ENCODE measurements around the gene NOTUM.

NOTUM gene

DNA sequence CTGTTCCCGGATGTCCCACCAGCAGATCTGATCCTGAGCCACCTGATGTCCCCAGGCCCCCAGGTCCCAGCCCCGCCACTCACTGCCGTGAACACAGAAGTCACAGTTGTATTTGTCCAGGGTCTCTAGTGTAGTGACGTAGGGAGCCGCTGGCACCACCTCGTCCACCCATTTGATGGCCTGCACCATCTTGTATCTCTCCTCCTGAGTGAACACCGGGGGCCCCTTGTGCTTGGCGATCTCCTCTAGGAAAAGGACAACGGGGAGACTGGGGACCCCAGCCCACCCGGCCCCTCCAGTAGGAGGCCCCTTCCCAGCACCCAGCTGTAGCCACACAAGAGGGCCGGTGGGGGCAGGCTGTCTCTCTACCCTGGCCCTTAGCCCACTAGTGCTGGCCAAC lies 52.2 kb downstream of the NOTUM start:
- H3K9me3 ChIP-seq (ENCODE audit: control insufficient read depth in 5 of 5, low read length in 5 of 5): no peaks in the 10 kb centered on the region
- no peak overlapping the region for H3K27ac ChIP-seq (ENCODE audit: low read depth, low read length)
- peaks cover 2 to 22% (median 14%) of the 10 kb centered on the region in 5 donors for H3K4me1 ChIP-seq (ENCODE audit: control insufficient read depth in 5 of 5, insufficient read depth in 5 of 5, low read length in 5 of 5)
- H3K4me3 ChIP-seq (ENCODE audit: low read depth in 1 of 5, low read length in 5 of 5): no peak overlapping the region
- peaks cover 0 to 69% (median 46%) of the 10 kb centered on the region in 5 donors for H3K36me3 ChIP-seq (ENCODE audit: control insufficient read depth in 5 of 5, insufficient read depth in 5 of 5, low read length in 5 of 5)
- H3K27me3 ChIP-seq (ENCODE audit: control insufficient read depth in 5 of 5, insufficient read depth in 4 of 5, low read length in 5 of 5): no peaks in the 10 kb centered on the region
- no peak overlapping the region for H3K9ac ChIP-seq (ENCODE audit: low read length in 5 of 5)

DNA sequence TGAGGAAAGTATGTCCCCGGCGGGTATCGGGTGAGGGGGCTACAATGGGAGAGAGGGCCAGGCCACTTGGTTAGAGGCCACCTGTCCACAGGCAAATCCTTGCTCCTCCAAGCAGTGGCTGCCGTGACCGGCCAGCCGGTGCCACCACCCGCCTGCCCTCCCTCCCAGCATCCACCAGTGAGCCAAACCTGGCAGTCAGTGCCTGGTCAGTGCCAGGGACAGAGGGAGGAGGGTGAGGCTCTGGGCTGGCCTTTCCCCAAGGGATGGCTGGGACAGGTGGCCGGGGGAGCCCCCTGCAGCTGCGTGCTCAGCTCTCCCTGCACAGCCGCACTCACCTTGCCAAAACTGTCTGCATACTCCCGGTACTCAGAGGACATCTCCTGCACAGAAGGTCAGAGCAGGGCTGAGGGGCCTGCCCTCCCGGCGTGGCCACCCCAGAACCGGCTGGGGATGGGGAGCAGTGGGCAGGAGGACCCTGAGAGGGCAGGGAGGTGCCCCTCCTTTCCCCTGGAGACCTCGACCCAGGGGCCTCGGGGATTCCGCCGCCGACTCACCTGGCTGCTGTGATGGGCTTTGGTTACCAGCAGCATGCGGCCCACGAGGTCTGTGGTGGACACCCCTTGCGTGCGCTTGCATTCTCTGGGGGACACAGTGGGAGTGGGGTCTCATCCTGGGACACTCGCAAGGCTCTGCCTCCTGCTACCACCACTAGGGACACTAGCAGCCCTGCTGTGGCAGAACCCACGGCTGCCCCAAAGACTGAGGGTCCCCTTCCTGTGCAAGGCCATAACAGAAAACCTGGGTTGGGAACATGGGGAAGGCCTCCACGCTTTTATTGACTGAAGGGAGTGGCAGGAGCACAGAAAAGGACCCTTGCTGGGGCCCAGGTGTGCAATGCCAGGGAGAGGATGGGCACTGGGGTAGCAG lies 53.5 kb downstream of the NOTUM start:
- Histone ChIP-seq H3K27ac (ENCODE audit: low read depth, low read length) (no peak overlapping the region), H3K27me3 (ENCODE audit: control insufficient read depth in 5 of 5, insufficient read depth in 4 of 5, low read length in 5 of 5) (no peaks in the 10 kb centered on the region), H3K9me3 (ENCODE audit: control insufficient read depth in 5 of 5, low read length in 5 of 5) (no peaks in the 10 kb centered on the region), H3K4me1 (ENCODE audit: control insufficient read depth in 5 of 5, insufficient read depth in 5 of 5, low read length in 5 of 5) (peaks cover 2 to 33% (median 18%) of the 10 kb centered on the region in 5 donors), H3K4me3 (ENCODE audit: low read depth in 1 of 5, low read length in 5 of 5) (no peak overlapping the region), H3K36me3 (ENCODE audit: control insufficient read depth in 5 of 5, insufficient read depth in 5 of 5, low read length in 5 of 5) (peaks cover 0 to 55% (median 32%) of the 10 kb centered on the region in 5 donors), H3K9ac (ENCODE audit: low read length in 5 of 5) (no peak overlapping the region)

DNA sequence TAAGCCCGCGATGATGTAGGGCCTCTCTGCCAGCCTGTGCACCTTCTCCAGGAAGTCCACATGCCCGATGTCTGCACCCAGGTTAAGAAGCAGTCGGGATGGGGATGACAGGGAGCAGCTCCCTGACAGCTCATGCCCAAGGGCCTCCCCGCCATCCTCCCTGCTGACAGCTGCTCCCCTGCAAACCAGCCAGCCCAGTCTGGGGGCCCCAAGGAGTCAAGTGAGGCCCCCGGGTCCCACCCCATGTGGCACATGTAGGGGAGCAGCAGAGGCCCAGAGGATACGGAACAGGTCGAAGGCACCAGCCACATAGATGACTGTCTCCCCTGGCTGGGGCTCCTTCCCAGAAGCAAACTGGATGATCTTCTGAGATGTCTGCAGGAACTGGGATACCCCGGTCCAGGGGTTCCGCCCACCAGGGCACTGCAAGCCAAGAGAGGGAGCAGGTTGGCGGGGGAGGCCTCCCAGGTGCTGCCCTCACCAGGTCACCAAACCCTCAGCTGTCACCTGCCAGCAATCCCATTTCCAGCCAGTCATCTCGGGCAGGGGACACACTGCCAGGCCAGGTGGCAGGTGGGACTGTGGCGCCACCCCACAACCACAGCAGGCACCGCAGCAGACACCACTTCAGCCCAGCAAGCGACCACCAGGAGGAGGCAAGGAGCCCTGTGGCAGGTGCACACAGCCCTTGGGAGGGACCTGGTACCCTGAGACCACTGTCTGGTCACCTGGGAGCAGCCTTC lies 54.3 kb downstream of the NOTUM start:
- Histone ChIP-seq H3K9me3 (ENCODE audit: control insufficient read depth in 5 of 5, low read length in 5 of 5) (no peaks in the 10 kb centered on the region), H3K36me3 (ENCODE audit: control insufficient read depth in 5 of 5, insufficient read depth in 5 of 5, low read length in 5 of 5) (peaks cover 0 to 50% (median 29%) of the 10 kb centered on the region in 5 donors), H3K9ac (ENCODE audit: low read length in 5 of 5) (no peak overlapping the region), H3K4me1 (ENCODE audit: control insufficient read depth in 5 of 5, insufficient read depth in 5 of 5, low read length in 5 of 5) (peaks cover 2 to 35% (median 21%) of the 10 kb centered on the region in 5 donors), H3K4me3 (ENCODE audit: low read depth in 1 of 5, low read length in 5 of 5) (no peak overlapping the region), H3K27ac (ENCODE audit: low read depth, low read length) (no peak overlapping the region), H3K27me3 (ENCODE audit: control insufficient read depth in 5 of 5, insufficient read depth in 4 of 5, low read length in 5 of 5) (no peaks in the 10 kb centered on the region)

DNA sequence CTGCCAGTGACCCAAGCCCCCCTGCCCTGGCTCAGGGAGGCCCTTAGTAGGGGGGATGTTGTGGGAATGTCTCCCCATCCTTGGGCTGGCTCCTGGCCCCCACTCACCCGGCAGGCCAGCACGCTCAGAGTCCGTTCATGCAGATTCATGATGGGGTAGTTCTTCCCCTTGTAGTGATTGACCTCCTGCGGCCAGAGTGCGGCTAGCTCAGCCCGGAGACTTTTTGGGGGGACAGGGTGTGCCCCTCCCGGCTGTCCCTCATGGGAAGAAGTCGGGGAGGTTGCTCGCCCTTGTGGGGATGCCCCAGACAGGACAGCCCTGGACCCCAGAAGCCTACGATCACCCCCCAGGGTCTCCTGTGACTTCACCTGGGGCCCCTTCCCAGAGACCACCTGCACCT lies 55.0 kb downstream of the NOTUM start:
- Histone ChIP-seq H3K9me3 (ENCODE audit: control insufficient read depth in 5 of 5, low read length in 5 of 5) (no peaks in the 10 kb centered on the region), H3K4me1 (ENCODE audit: control insufficient read depth in 5 of 5, insufficient read depth in 5 of 5, low read length in 5 of 5) (peaks cover 2 to 36% (median 24%) of the 10 kb centered on the region in 5 donors), H3K4me3 (ENCODE audit: low read depth in 1 of 5, low read length in 5 of 5) (no peak overlapping the region), H3K36me3 (ENCODE audit: control insufficient read depth in 5 of 5, insufficient read depth in 5 of 5, low read length in 5 of 5) (peaks cover 0 to 50% (median 29%) of the 10 kb centered on the region in 5 donors), H3K9ac (ENCODE audit: low read length in 5 of 5) (no peak overlapping the region), H3K27me3 (ENCODE audit: control insufficient read depth in 5 of 5, insufficient read depth in 4 of 5, low read length in 5 of 5) (peaks cover 0 to 3% (median 0%) of the 10 kb centered on the region in 5 donors), H3K27ac (ENCODE audit: low read depth, low read length) (no peak overlapping the region)

DNA sequence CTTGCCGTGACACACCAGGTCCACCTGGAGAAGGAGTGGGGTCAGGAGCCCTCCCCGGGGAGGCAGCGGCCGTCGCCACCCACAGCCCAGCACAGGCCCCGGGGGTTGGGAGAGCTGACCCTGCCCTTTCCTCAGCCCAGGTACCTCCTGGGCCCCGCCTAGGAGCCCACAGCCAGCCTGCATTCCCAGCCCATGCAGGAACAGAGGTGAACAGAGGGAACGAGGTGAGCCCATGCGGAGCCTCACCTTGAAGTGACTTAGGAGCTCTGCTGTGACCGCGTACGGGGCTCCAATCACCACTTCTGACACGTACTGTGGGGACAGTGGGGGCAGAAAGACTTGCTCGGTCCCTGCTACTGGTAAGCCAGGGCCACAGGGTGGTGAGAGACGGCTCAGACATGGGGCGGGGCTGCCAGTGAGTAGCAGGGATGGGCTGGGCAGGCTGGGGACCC lies 55.5 kb downstream of the NOTUM start:
- Histone ChIP-seq H3K36me3 (ENCODE audit: control insufficient read depth in 5 of 5, insufficient read depth in 5 of 5, low read length in 5 of 5) (peaks cover 0 to 54% (median 30%) of the 10 kb centered on the region in 5 donors), H3K27me3 (ENCODE audit: control insufficient read depth in 5 of 5, insufficient read depth in 4 of 5, low read length in 5 of 5) (peaks cover 0 to 3% (median 0%) of the 10 kb centered on the region in 5 donors), H3K27ac (ENCODE audit: low read depth, low read length) (no peak overlapping the region), H3K4me3 (ENCODE audit: low read depth in 1 of 5, low read length in 5 of 5) (no peak overlapping the region), H3K9me3 (ENCODE audit: control insufficient read depth in 5 of 5, low read length in 5 of 5) (no peaks in the 10 kb centered on the region), H3K4me1 (ENCODE audit: control insufficient read depth in 5 of 5, insufficient read depth in 5 of 5, low read length in 5 of 5) (peaks cover 2 to 32% (median 20%) of the 10 kb centered on the region in 5 donors), H3K9ac (ENCODE audit: low read length in 5 of 5) (no peak overlapping the region)

DNA sequence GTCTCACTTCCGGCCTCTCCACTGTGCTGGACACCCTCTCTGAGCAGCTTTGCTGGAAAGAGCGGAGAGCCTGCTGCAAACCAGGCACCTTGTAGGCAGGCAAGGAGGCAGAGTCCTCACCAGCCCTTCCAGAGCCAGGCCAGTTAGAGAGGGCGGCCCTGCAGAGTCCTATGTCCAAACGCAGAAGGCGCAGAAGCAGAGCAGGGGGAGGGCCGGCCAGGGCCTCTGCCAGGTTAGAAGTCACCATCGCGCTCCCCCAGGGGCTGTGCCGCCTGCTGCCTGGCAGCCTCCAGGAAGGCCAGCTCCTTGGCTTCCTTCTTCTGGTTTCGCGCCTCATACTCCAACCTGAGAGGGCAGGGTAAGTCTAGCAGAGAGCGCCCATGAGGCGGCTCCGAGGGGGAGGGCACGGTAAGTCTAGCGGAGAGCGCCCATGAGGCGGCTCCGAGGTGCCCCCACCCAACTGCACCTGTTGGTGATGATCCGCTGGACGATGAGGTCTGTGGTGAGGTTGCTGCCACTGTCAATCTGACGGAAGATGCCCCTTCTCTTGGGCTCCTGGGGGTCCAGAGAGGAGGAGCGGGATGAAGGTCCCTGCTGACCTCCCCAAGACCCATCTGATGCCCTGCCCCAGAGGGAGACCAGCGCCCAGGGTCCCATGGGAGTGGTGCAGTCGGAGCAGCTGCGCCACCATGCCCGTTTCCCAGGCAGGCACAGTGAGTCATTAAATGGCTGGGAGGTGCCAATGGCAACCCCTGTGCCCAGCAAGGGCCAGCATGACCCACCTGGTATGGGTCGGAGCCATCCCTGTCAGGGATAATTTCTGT lies 56.2 kb downstream of the NOTUM start:
- H3K4me1 ChIP-seq (ENCODE audit: control insufficient read depth in 5 of 5, insufficient read depth in 5 of 5, low read length in 5 of 5): peaks cover 0 to 26% (median 13%) of the 10 kb centered on the region in 5 donors
- H3K27me3 ChIP-seq (ENCODE audit: control insufficient read depth in 5 of 5, insufficient read depth in 4 of 5, low read length in 5 of 5): peaks cover 0 to 3% (median 0%) of the 10 kb centered on the region in 5 donors
- H3K9ac ChIP-seq (ENCODE audit: low read length in 5 of 5): no peak overlapping the region
- no peak overlapping the region for H3K4me3 ChIP-seq (ENCODE audit: low read depth in 1 of 5, low read length in 5 of 5)
- H3K9me3 ChIP-seq (ENCODE audit: control insufficient read depth in 5 of 5, low read length in 5 of 5): no peaks in the 10 kb centered on the region
- peaks cover 0 to 60% (median 36%) of the 10 kb centered on the region in 5 donors for H3K36me3 ChIP-seq (ENCODE audit: control insufficient read depth in 5 of 5, insufficient read depth in 5 of 5, low read length in 5 of 5)
- no peak overlapping the region for H3K27ac ChIP-seq (ENCODE audit: low read depth, low read length)

DNA sequence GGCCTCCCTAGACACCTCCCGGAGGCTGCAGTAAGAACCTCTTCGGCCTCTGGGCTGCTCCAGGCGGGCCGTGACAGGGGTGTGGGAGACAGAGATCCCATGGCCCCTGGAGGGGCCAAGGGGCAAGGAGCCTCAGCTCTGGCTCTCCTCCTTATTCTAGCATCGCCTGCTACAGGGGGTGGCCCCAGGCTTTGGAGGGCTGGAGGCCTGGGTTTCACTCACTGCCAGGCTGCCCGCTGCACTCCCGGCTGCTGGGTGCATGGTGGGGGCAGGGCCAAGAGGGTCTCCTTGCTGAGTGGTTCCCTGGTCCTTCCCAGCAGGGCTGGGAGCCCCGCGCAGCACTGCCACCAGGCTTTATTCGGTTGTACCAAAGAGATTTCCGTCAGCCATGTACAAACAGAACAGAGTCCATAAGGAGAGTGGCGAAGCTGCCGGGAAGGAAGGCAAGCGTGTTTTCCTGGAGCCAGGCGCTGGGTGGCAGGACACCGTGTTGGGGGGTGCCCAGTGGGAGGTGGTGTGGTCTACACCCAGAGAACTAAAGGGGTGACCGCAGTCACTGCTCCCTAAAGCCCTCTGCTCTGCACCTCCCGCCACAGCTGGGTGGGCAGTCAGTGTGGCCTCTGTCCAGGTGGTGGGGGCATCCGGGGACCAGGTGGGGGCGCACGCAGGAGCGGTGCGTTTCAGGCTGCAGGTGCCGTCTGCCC lies 56.9 kb downstream of the NOTUM start:
- Histone ChIP-seq H3K27ac (ENCODE audit: low read depth, low read length) (no peak overlapping the region), H3K36me3 (ENCODE audit: control insufficient read depth in 5 of 5, insufficient read depth in 5 of 5, low read length in 5 of 5) (peaks cover 0 to 65% (median 43%) of the 10 kb centered on the region in 5 donors), H3K27me3 (ENCODE audit: control insufficient read depth in 5 of 5, insufficient read depth in 4 of 5, low read length in 5 of 5) (peaks cover 0 to 3% (median 0%) of the 10 kb centered on the region in 5 donors), H3K4me1 (ENCODE audit: control insufficient read depth in 5 of 5, insufficient read depth in 5 of 5, low read length in 5 of 5) (peaks cover 0 to 19% (median 11%) of the 10 kb centered on the region in 5 donors), H3K9ac (ENCODE audit: low read length in 5 of 5) (no peak overlapping the region), H3K4me3 (ENCODE audit: low read depth in 1 of 5, low read length in 5 of 5) (no peak overlapping the region), H3K9me3 (ENCODE audit: control insufficient read depth in 5 of 5, low read length in 5 of 5) (no peaks in the 10 kb centered on the region)

DNA sequence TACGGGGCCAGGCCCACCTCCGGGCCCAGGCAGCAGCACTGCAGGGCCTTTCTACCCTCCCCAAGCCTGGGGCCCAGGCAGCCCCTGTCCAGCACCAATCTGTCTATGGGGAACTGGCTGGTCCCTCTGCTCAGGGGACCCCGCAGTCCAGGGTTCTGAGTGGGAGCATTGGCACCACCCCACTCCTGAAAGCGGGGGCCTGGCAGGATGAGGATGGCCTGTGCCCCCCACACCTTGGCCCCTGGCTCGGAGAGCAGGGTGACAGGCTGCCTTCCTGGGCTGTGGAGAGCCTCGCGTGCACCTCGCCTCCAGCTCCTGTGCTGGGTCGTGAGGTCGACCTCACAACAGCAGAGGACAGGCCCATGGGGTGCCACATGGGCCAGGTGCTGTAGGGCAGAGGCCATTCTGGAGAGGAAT lies 57.6 kb downstream of the NOTUM start:
- Histone ChIP-seq H3K27me3 (ENCODE audit: control insufficient read depth in 5 of 5, insufficient read depth in 4 of 5, low read length in 5 of 5) (peaks cover 0 to 3% (median 0%) of the 10 kb centered on the region in 5 donors), H3K9me3 (ENCODE audit: control insufficient read depth in 5 of 5, low read length in 5 of 5) (no peaks in the 10 kb centered on the region), H3K4me3 (ENCODE audit: low read depth in 1 of 5, low read length in 5 of 5) (no peak overlapping the region), H3K9ac (ENCODE audit: low read length in 5 of 5) (no peak overlapping the region), H3K4me1 (ENCODE audit: control insufficient read depth in 5 of 5, insufficient read depth in 5 of 5, low read length in 5 of 5) (peaks cover 0 to 19% (median 11%) of the 10 kb centered on the region in 5 donors), H3K36me3 (ENCODE audit: control insufficient read depth in 5 of 5, insufficient read depth in 5 of 5, low read length in 5 of 5) (peaks cover 0 to 67% (median 47%) of the 10 kb centered on the region in 5 donors), H3K27ac (ENCODE audit: low read depth, low read length) (no peak overlapping the region)

Measured in subcutaneous abdominal adipose tissue (tissue), 5 donors.